ENCODE data around the gene PRTN3.

The PRTN3 gene, protein sequence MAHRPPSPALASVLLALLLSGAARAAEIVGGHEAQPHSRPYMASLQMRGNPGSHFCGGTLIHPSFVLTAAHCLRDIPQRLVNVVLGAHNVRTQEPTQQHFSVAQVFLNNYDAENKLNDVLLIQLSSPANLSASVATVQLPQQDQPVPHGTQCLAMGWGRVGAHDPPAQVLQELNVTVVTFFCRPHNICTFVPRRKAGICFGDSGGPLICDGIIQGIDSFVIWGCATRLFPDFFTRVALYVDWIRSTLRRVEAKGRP

DNA sequence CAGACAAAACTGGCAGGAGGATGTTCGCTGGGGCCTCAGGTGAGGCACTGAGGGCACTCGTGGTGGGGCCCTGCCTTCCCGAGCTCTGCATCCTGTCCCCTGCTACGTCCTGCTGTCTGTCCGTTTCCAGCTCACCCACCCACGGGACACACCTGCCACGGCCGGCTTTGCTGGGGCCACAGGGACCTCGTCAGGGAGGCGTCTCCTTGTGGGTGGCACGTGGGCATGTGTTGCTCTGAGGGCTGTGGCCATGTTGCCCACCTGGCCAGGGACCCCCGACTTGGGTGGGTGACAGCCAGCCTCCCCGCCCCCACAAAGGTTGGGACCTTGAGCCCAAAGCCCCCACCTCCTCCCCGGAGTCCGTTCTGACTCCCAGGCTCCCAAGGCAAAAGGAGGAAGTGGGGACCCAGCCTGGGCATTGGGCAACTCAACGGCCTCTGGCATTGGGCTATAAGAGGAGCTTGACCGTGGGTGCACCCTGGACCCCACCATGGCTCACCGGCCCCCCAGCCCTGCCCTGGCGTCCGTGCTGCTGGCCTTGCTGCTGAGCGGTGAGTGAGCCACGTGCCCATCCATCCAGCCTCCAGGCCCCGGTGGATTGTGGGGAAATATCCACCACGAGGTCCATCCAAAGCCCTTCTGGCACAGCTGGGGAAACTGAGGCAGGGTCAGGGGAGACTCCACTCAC lies at the start of gene PRTN3:
PRTN3 (plus strand) TSS at position 481 of the 688 bp plus-strand sequence; CDS start at position 491, 10 bp downstream.
- DNase-seq, result no peak

DNA sequence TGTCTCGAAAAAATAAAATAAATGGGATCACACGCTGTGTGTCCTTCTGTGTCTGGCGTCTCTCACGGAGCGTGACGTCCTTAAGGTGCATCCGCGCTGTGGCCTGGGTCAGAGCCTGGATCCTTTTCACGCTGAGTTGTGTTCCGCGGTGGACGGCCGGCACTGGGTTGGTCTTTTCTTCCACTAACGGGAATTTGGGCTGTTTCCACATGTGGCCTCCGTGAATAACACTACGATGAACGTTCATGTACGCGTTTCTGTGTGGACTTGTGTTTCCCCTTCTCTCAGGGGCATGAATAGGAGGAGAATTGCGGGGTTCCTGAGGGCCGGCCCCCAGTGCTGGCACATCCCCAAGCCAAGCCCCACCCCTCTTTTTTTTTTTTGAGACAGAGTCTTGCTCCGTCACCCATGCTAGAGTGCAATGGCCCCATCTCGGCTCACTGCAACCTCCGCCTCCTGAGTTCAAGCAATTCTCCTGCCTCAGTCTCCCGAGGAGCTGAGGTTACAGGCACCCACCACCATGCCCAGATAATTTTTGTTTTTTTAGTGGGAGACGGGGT lies 49.7 kb upstream of the PRTN3 start:
- DNase-seq, result no peak

DNA sequence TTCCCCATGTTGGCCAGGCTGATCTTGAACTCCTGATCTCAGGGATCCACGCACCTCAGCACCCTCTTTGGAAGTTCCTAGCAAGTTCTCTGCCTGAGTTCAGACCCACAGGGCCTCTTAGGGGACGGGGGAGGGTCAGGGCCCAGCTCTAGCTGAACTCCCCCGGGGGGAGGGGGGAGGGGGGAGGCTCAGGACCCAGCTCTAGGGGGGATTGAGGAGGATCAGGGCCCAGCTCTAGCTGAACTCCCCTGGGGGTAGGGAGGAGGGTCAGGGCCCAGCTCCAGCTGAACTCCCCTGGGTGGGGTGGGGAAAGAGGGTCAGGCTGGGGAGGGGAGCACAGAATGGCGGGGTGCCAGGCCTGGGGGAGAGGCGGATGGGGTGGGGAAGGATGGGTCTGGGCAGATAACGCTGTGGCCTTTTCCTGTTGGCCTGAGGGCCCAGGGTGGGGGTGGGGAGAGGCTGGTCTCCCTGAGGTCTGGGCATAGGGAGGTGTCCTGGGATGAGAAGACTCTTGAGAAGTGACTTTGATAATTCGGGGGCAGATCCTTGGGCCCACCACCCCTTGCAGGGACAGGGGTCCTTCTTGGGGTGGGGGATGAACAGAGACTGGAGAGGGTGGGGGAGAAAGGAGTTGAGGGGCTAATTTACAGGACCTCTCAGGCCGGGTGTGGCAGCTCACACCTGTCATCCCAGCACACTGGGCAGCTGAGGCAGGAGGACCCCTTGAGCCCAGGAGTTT lies 49.1 kb upstream of the PRTN3 start:
- DNase-seq, result no peak

DNA sequence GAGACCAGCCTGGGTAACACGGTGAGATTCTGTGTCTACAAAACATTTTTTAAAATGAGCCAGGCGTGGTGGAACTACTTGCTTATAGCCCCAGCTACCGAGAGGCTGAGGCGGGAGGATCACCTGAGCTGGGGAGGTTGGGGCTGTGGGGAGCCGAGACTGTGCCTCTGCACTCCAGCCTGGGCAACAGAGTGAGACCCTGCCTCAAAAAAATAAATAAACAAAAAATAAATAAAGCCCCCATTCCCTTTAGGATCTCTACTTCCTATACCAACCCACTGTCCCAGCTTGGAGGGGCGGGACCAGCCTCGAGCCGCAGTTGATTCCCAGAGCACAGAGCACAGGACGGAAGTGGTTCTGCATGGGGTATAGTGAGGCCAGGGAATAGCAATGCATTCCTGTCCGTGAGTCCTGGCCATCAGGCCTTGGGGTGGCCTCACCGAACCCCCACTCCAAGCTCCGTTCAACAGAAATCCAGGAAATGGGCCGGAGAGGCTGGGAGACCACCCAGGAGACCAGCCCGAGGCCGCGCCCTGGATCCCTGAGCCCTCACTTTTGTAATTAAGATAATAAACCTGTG lies 48.4 kb upstream of the PRTN3 start:
- DNase-seq, result no peak

DNA sequence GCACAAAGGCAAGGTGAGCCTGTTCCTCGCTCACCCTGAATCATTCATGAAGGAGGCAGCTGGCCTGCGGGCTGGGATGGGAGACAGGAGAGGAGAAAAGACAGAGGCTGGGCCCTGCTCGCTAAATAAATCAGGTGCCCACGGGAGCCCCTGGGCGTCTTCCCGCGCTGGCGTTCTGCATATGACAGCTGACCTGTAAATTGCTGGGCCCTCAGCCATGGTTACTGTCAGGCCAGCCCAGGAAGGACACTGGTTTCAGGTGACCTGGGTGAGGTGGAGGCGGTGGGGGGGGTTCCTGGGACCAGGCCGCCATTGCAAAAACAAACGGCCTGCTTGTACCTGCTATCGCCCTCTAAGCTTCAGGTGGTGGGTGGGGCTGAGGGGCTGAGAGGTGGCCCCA lies 47.0 kb upstream of the PRTN3 start:
- DNase-seq, result no peak

DNA sequence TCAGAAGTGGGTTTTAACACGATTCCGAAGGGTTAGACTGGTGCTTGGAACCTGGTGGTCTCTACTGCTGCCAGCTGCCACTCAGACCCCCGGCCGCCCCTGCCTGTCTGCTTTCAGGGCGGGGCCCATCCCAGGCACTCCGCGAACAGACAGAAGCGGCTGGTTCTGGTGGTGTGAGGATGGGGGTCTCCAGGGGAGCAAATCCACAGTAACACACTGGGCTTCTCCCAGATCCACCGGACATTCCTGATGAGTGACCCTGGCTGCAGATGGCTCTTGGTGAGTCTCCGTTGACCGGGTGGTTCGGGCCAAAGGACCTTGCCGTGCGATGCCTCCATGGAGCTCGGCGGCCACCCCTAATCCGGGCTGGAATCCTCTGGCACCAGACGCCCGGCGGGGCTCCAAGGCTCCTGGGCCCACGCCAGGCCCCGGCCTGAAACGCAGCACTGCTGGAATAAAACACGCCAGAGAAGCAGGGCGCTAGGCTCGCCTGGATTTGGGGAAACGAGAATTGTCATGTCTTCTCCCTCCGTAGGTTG lies 45.7 kb upstream of the PRTN3 start:
- DNase-seq, result no peak

DNA sequence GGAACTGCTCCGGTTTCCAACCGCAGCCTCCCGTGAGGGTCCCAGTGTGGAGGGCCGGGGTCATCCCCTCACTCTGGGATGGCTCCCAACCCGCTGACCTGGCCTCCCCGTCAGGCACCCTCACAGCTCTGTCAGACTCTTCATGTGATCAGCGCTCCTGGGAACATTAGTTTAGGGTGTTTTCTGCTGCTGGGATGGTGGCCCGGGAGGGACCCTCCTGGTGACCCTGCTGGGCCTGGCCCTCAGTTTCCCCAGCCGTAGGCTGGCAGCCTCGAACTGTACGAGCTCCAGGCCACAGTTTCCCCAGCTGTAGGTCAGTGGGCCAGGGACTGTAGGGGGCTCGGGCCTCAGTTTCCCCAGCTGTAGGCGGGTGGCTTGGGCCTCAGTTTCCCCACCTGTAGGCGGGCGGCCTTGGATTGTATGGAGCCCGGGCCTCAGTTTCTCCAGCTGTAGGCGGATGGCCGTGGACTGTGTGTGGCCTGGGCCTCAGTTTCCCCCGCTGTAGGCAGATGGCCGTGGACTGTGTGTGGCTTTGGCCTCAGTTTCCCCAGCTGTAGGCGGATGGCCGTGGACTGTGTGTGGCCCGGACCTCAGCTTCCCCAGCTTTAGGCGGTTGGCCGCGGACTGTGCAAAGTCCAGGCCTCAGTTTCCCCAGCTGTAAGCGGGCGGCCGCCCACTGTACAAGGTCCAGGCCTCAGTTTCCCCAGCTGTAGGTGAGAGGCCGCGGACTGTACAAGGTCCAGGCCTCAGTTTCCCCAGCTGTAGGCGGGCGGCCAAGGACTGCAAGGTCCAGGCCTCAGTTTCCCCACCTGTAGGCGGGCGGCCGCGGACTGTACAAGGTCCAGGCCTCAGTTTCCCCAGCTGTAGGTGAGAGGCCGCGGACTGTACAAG lies 44.9 kb upstream of the PRTN3 start:
- DNase-seq, result no peak

DNA sequence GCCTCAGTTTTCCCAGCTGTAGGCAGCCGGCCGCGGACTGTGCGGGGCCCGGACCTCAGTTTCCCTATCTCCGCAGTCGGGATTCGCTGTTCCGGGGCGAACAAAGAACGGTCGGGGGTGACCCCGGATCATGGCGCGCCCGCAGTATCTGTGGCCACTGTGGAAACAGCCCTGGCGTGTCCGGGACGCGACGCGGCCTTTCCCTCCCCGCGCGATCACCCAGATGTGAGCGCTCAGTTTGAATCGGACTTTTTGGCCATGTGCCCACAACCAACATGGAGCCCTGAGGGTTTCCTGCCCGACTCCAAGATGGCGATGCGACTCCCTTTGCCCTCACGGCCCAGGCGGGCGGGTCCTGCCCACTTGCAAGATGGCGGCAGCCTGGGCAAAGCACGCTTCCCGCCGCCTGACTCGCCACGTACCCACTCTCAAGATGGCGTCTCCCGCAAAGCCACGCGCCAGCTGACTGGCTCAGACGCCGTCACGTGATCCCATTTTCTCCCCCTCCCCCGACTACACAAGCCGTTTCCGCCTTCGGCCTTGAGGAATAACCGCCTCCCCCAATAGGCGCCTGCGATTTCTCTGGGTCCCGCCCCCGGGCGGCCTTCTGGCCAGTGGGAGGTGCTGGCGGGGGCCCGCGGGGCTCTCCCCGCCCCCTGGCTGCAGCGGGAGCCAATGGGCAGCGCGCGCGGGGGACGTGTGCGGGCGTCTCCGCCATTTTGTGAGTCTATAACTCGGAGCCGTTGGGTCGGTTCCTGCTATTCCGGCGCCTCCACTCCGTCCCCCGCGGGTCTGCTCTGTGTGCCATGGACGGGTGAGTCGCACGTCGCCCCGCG lies 43.9 kb upstream of the PRTN3 start, which contains the start of gene PTBP1:
PTBP1 (plus strand) TSS at position 761 of the 836 bp plus-strand sequence; CDS start at position 807, 46 bp downstream.
- peak; percentile 100 for DNase-seq

DNA sequence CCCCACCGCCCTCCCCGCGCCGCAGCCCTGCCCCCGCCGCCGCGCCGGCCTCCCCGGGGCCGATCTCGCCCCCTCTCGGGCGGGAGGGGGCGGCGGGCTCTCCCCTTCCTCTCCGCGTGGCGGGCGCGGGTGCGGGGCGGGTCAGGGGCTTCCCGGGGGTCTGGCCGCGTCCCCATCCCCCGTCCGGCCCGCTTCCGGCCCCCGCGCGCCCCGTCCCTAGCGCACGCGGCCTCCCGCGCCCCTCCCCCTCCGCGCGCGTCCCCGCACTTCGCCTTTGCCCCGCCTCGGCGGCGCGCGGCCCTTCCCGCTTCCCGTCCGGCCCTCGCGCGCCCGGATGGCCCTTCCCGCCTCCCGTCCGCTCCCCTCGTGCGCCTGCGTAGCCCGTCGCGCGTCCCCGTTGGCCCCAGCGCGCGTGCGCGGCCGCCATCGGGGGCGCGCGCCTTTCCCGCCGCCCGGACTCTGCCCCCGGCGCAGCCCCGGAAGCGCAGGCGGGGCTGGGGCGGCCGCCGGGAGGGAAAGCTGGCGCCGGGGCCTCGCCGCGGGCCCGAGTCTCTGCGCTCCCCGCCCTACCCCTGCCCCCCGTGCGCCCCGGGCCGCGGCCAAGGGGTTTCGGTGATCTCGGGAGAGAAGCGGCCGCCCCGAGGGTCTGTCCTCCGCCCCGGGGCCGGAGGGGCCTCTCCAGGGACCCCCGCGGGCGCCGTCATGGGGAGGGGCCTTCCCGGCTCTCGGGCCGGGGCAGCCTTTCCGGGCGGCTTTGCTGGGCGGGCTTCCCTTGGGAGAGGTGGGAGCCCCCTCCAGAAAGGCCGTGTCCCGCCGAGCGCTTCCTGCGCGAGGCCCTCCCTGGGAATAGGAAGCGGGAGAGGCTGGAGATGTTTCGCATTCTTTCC lies 43.0 kb upstream of the PRTN3 start:
- DNase-seq, result peak; percentile 89

DNA sequence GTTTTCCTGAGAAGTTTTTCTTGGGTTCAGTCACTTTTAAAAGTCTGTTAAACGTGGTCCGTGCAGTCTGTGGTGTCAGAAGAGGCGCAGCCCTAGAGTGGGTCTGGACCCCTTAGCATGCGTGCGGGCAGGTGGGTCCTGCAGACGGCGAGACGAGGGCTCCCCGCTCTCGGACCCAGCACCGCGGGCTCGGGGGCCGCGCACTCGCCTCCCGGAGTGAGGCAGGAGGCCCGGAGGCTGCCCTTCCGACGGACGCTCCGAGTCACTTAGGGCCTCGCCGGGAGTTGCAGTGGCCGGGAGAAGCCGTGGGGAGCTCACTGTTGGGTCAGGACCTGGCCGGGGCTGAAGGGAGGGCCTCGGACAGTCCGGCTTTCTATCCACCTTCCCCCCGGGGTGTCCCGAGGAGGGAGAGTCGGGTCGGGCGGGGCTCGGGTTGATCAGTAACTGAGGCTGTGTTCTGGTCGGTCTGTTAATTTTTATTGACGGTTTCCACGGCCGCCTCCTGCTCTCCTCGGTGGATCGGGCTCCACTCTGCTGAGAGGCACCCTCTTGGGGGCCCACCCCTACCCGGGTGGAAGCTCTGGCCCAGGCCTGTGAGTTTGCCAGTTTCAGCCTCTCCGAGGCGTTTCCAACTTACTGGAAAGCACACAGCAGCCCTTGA lies 42.3 kb upstream of the PRTN3 start:
- DNase-seq, result no peak

DNA sequence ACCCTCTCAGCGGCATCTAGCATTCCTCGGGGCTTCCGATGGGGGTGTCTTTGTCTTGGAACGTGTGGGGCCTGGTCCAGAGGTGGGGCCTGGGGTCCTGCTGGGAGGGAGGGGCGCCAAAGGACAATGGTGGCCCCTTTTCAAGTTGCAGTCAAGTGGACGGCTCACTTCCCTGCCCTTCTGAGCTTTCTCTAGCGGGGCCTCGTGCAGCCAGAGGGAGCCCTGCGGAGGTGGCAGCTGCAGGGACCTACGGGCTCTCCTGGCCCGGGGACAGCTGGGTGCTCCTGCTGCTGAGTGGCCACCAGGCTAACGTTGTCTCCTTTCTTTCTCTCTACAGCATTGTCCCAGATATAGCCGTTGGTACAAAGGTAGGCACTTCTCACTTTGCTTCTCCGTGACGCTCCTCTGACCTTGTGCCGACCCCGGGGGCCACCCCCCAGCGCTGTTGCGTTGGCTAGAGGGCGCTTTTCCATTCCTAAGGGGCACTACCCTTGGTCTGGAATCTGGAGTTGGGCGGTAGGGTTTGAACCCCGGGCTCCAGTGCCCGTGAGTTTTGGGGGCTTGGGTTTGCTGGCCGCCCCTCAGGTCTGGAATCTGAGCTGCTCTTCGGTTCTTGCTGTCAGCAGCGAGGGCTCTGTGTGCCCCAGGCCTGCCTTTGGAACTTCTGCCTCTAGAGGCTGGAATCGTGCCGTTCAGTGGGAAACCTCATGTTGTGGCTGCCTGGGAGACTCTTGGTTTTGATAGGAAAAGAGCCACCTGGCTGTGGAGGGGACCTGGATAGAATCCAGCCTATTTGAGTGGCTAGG lies 41.5 kb upstream of the PRTN3 start:
- DNase-seq, result peak; percentile 23

DNA sequence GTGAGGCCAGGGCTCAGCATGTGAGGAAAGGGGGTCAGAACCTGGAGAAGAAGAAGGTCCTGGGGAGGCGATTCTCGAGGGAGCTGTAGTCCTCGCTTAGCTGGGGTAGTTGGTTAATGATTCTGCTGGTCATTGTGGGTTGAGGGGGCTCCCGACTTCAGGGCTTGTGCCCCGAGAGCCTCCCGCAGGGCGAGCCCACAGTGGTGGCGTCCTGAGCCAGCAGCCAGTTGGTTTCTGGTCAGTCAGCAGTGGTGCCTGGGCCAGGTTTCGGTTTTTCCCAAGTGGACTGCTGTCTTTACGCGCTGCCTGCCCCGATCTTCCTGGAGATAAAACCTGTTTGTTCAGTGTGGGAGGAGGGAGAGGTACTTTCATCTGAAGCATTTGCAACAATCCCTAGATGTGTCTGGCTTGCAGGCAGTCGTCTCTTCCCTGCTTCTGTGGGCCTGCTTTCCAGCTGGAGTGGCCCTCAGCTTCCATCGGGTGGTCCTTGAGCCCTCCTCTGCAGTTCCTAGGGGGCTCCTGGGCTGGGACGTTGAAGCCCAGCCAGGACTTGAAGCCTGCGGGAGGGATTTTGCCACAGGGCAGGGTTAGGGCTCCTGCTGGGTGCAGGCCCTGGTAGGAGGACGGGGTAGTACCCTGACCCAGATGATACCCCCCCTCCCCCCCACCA lies 40.3 kb upstream of the PRTN3 start:
- no peak for DNase-seq

DNA sequence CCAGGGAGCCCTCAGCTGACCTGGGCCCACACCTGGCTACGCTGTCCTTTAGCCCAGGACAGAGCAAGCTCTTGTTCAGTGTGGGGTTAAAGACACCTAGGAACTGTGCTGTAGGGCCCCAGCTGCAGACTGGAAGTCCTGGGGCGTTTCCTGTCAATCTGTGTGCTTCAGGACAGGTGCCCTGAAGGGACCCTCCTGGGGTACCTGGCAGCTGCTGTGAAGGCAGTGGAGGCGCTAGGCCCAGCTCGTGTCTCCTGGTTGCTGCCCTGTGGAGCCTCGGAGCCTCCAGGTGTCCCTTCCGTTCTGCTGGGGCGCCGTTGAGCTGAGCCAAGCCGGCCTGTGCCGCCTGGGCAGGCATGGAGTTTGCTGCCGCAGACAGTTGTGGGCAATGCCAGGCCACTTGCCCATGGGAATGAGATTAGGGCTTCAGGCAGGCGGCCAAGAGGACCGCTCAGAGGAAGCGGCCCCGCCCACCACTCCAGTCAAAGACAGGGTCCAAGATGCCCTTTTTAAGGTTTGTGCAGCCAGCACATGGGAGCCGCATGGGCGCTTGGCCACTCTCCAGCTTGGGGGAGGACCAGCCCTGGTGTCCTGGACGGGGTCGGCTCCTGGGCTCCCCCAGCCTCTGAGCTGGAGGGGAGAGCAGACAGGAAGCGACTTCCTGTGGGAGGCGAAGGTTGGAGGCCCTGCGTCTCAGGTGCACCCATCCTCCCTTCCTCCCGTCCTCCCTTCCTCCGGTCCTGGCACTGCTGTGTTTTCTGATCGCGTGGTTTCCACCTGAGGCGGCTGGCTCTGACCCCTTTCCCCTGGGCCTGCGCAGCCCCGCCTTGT lies 39.6 kb upstream of the PRTN3 start:
- no peak for DNase-seq

DNA sequence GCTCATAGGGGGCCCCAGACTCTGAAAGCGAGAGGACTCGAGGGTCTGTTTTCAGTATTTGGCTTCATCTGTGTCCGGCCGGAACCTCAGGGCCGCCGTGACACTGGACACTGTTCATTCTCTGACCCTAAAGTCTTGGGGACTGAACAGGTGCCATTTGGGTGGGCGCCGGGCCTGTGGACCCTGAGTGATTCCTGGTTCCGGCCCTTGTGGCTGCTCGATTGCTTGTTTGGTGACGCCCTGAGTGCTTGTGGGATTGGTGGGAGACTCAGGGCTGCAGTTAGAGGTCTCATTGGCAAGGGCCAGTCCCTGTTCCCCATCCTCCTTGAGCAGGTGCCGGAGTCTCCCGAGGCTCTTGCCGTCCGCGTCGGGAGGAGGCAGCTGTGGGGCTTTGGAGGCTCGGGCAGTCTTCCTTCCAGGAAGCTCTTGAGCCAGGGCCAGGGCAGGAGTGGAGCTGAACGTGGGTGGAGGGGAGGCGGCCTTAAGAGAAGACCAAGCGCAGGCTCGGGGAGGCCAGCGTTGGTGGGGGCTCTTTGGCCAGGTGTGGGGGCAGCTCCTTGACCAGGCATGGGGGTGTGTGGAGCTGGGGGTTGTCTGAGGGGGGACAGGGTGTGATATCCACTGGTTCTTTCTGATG lies 38.8 kb upstream of the PRTN3 start:
- no peak for DNase-seq

DNA sequence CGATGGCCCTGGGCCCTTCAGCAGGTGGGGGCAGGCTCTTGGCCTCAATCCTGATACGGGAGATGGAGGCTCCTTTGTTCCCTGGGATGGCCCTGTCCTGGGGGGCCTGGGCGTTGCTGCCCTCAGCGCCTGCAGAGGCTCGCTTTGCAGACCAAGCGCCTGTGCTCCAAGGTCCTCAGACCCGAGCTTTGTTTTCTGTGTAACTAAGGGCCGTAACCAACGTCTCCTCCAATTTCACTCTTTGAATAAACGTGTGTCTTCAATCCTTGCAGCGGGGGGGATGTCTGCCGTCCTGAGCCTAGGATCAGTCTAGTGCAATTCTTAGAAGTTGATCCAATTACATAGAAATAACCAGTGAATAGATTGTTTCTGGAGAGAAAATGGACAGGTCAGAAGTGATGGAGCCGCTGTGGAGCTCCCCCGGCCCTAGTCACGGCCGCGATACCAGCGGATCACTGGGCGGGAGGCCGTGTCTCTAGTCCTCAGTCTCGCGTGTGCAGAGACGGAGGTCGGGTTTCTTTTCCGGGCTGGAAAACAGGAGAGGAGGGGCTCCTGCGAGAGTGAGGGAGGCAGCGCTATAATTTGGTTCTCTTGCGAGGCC lies 38.2 kb upstream of the PRTN3 start:
- no peak for DNase-seq

DNA sequence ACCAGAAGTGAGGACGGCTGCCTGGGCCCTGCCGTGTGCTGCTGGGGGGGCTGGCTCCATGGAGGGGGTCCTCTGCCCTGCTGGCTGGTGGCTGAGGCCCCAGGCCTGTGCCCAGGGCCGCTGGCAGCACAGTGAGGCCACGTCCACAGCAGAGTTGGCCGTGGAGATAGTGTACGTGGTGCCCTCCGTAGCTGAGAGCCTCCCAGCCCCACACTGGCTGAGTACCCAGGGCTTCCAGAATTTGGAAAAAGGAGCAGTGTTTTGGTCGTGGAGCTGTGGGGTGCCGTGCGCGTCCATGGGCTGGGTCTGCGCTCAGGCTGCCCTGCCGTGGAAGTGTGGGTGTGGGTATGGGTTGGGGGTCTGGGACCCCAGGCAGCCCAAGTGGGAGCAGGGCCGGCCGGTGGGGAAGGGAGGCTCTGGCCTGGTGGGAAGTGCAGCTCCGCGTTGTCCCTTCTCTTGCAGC lies 37.7 kb upstream of the PRTN3 start:
- DNase-seq, result no peak

Measured in COR-L47 (cell line).